ENCODE measurements around the gene SRGAP3. TPM values are rescaled to one million over a fixed set of nuclear protein-coding genes. Genes with fewer than 3 reads are reported as not detected.
A peak's percentile ranks its signal among the peaks of the same experiment; 100 is the strongest.

The SRGAP3 gene
- total RNA-seq, 4 donors from 2014 or later = 13.7 to 27.7 (median 18.5) TPM

- intact Hi-C loops (cut with DNase I; ENCODE audit: low total_unique reads) = no loop called here
- peak in 1 of 2 donors; percentile 26 for DNase-seq (ENCODE audit: low spot score in 2 of 2)
- WGBS, 2 donors = 51 to 55% methylated on average over 11 of the region's 11 CpGs
- no peak overlapping the region for H3K4me3 ChIP-seq (ENCODE audit: low read depth, poor library complexity, severe bottlenecking)
- no peak for TF ChIP-seq CTCF (IDR thresholded peaks at IDR 0.05)
- TF ChIP-seq POLR2A (IDR thresholded peaks at IDR 0.05) = no peak
Observed at GRCh38 chr3:8964436-8965370, 284.7 kb downstream of the SRGAP3 start.

- 1% methylated on average over 33 to 45 of the region's 45 CpGs for WGBS, 2 donors
- no peak for TF ChIP-seq POLR2A (IDR thresholded peaks at IDR 0.05)
- TF ChIP-seq CTCF (IDR thresholded peaks at IDR 0.05) = no peak
- peak; percentile 86 to 98 for DNase-seq (ENCODE audit: low spot score in 2 of 2)
- intact Hi-C loops (cut with DNase I; ENCODE audit: low total_unique reads) = no loop called here
- H3K4me3 ChIP-seq (ENCODE audit: low read depth, poor library complexity, severe bottlenecking) = peak within 1 kb of the TSS; percentile 79
Observed at GRCh38 chr3:8963137-8963853, 286.2 kb downstream of the SRGAP3 start, which contains the start of gene RAD18. TSS of gene RAD18 (minus strand) at chr3:8963472. CDS start at chr3:8963385, 87 bp downstream.

GRCh38 chr3:8962226-8962861 is 287.1 kb downstream of the SRGAP3 start:
- H3K4me3 ChIP-seq (ENCODE audit: low read depth, poor library complexity, severe bottlenecking) = no peak overlapping the region
- DNase-seq (ENCODE audit: low spot score in 2 of 2) = no peak
- intact Hi-C loops (cut with DNase I; ENCODE audit: low total_unique reads) = no loop called here
- 28 to 33% methylated on average over 6 of the region's 6 CpGs for WGBS, 2 donors
- no peak for TF ChIP-seq CTCF (IDR thresholded peaks at IDR 0.05)
- no peak for TF ChIP-seq POLR2A (IDR thresholded peaks at IDR 0.05)

- 77 to 85% methylated on average over 8 of the region's 8 CpGs for WGBS, 2 donors
- TF ChIP-seq CTCF (IDR thresholded peaks at IDR 0.05) (no peak), POLR2A (IDR thresholded peaks at IDR 0.05) (no peak)
- intact Hi-C loops (cut with DNase I; ENCODE audit: low total_unique reads) = no loop called here
Observed at GRCh38 chr3:8959668-8960067, 289.8 kb downstream of the SRGAP3 start.

GRCh38 chr3:8954938-8955763 is 294.3 kb downstream of the SRGAP3 start:
- intact Hi-C loops (cut with DNase I; ENCODE audit: low total_unique reads) = no loop called here
- WGBS, 2 donors = 83 to 84% methylated on average over 4 of the region's 4 CpGs
- TF ChIP-seq POLR2A (IDR thresholded peaks at IDR 0.05) (no peak), CTCF (IDR thresholded peaks at IDR 0.05) (no peak)
- no peak for DNase-seq (ENCODE audit: low spot score in 2 of 2)
- H3K4me3 ChIP-seq (ENCODE audit: low read depth, poor library complexity, severe bottlenecking) = no peak overlapping the region

More at GRCh38 chr3:8959668-8960067, 289.8 kb downstream of the SRGAP3 start:
- H3K4me3 ChIP-seq (ENCODE audit: low read depth, poor library complexity, severe bottlenecking) = no peak overlapping the region
- no peak for DNase-seq (ENCODE audit: low spot score in 2 of 2)

Measured in lower leg skin (tissue), 4 donors.